ENCODE results near the gene ATG4B.
"Not testable (repeated sequence)": the region's sequence is repeated elsewhere in the genome, so short reads cannot be mapped to it uniquely, and the experiment has no call there.

Gene ATG4B

DNA sequence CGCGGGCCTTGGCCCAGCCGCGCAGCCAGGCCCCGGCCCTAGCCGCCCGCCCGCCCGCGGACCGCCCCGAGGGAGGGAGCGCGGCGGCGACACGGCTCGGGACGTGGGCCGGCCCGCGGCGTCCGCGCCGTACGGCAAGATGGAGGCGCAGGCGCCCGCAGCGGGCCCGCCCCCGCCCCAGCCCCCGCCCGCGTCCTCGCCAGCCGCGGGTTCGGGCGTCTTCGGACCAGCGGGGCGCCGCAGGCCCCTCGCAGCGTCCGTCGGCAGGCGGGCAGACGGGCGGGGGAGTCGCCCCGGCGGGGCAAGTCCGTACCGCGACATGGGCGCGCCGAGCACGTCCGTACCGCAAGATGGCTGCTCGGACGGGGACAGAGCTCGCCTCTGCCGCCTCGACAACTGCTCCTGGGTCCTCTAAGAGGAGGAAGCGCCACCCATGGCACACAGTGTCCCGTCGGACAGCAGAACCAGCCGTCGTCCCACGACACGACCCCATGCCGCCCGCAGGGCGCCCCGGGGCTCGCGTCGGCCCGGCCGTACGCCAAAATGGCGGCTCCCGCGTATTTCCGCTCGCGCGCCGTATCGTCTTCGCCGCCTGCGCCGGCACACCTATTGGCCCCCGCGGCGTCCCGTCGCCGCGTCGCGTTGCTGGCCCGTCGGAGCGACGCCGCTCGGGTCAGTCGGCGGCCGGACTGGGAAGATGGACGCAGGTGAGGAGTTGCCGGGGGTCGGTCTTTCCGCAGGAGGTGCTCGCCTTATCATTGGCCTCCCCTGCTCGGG, at the start of gene ATG4B, which contains the start of gene THAP4:
ATG4B (plus strand) TSS at position 676 of the 777 bp plus-strand sequence; CDS start at position 698, 22 bp downstream.
THAP4 (minus strand) TSS at position 141 of the 777 bp plus-strand sequence. CDS start 141 bp downstream, outside the sequence.
- DNase-seq = peak; percentile 31

DNA sequence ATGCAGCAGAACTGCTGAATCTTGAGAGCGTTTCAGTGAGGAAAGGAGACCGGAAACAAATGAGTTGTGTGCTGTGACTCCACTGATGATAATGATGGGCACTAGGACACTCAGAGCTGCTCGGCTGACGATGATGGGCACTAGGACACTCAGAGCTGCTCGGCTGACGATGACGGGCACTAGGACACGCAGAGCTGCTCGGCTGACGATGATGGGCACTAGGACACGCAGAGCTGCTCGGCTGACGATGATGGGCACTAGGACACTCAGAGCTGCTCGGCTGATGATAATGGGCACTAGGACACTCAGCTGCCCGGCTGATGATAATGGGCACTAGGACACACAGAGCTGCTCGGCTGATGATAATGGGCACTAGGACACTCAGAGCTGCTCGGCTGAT, 47.6 kb upstream of the ATG4B start:
- not testable (repeated sequence) for DNase-seq

DNA sequence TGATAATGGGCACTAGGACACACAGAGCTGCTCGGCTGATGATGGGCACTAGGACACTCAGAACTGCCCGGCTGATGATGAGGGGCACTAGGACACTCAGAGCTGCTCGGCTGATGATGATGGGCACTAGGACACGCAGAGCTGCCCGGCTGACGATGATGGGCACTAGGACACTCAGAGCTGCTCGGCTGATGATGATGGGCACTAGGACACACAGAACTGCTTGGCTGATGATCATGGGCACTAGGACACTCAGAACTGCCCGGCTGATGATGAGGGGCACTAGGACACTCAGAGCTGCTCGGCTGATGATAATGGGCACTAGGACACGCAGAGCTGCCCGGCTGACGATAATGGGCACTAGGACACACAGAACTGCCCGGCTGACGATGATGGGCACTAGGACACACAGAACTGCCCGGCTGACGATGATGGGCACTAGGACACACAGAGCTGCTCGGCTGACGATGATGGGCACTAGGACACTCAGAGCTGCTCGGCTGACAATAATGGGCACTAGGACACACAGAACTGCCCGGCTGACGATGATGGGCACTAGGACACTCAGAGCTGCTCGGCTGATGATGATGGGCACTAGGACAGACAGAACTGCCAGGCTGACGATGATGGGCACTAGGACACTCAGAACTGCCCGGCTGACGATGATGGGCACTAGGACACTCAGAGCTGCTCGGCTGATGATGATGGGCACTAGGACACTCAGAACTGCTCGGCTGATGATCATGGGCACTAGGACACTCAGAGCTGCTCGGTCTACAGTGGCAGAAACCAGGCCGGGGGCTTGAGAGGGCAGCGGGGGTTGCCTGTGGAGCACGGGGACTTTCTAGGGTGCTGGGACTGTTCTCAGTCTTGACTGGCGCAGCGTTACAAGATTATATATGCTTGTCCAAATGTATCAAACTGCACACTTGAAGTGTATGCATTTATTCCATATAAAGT, 46.7 kb upstream of the ATG4B start:
- DNase-seq = not testable (repeated sequence)

DNA sequence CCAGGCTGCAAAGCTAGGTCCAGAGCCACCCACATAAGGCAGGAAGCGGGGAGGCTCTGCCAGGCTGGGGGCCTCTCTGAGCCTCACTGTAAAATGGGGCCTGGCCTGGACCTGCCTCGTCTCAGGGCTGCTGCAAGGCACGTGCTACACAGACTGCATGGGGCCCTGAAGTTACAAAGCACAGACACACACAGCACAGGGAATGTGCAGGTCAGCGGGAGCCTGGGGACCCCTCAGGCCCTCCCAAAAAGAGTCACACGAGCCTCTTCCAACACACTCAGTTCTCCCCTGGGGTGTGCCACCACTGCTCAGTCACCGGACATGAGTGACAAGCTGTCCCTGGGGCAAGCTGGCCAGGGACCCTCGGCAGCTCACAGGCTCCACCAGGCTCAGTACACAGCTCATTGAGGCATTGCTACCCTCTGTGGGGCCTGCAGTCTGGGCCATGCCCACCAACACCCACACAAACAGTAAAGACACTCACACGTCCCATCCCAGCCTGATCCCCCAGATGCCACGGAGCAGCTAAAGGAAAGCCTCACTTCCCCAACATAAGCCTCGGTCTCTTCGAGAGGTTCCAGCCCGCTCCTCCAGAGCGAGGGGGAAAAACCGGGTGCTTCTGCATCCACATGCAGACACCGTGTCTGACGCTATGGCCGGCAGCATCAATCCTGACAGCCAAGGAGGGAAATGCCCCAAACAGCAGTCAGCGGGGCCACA, 45.2 kb upstream of the ATG4B start:
- no peak for DNase-seq

DNA sequence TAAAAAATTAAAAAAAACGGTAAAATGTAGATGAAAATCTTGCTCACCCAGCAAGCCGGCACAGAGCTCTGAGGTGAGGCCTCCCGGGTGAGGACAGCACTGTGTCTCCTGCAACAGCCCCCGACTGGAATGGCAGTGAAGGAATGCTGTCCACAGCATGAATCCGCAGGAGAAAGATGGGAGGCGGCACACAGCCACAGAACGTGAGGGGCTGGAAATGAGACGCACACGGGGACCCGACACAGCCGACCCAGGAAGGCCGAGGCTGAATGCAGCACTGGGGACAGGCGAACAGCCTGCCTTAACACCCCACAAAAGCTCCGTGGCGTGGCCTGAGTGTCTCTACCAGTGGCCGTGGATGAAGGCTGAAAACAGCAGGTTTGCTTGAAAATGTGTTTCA, 44.2 kb upstream of the ATG4B start:
- DNase-seq = no peak

DNA sequence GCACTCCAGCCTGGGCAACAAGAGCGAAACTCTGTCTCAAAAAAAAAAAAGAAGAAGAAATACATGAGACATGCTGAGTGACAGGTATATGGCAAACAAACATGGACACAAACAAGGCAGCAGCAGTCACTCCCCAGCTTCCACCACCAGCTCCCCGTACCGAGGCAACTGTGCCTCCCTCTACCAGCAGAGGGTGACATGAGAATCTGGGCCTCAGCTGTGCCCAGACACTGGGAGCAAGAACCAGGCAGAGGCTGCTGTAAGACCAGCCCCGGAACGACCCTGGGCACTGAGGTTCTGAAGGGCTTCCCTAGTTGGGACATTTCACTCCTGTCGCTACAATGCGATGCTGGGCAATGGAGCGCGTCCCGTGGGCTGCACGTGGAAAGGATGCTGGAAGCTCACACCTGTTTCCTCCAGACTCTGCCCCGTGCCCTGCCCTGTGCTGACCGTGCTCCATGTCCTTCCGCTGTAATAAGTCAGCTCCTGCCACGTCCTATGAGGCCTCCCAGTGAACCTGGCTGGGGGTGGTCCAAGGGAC, 41.8 kb upstream of the ATG4B start:
- no peak for DNase-seq

DNA sequence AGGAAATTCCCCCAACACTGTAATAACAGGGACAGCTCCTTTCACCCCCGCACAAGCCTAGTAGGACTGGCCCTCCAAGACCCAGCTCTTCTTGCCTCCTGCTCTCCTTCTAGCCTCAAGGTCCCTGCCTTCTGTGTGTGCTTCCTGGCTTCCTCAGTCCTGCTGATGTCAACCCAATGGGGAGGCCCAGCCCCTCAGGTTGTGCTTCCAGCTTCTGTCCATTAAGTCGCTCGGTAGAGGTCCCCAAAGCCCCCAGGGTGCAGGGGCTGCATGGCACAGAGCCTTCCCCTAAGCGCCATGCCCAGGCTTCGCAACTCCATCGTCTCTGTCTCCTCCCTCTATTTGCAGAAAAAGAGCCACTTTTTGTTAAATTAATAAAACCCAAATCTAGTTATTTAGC, 39.9 kb upstream of the ATG4B start:
- DNase-seq = no peak

DNA sequence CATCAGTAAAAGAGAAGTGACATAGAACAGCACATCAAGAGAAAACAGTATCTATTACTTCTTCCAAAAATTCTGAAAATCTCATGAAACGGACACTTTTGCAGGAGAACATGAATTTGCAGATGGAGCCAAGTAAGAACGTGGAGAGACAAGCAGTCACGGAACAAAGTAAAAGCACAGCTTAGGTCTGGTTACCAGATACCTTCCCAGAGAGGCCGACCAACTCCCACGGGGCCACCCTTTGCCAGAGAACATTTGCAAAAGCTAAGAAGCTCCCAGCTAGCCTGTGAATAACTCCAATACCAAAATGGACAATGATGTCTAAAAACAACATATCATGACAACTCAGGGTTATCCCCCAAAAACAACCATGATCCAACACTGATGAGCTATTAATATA, 39.4 kb upstream of the ATG4B start:
- DNase-seq = no peak

DNA sequence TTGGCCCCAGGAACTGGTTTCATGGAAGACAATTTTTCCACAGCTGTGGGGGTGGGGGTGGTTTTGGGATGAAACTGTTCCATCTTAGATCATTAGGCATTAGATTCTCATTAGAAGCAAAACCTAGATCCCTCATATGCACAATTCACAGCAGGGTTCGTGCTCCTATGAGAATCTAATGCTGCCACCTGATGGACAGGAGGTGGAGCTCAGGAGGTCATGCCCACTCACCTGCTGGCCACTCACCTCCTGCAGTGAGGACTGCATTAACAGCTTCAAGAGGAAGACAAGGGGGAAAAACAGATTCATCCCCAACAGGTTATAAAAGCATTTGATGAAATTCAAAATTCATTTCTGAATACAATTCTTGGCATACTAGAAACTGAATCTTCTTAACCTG, 39.0 kb upstream of the ATG4B start:
- DNase-seq = no peak

DNA sequence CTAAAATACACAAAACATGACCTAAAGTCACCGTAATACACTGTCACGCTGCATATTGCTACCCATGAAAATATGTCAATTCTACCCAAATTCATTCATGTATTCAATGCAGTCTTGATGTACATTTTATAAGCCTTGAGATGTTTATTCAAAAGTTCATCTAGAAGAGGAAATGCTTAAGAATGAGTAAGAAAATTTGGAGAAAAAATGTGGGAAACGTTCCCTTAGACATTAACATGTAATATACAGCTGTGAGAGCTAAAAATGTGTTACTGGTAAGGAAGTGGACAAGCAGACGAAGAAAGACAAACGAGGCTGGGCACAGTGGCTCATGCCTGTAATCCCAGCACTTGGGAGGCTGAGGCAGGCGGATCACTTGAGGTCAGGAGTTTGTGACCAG, 37.9 kb upstream of the ATG4B start:
- no peak for DNase-seq

DNA sequence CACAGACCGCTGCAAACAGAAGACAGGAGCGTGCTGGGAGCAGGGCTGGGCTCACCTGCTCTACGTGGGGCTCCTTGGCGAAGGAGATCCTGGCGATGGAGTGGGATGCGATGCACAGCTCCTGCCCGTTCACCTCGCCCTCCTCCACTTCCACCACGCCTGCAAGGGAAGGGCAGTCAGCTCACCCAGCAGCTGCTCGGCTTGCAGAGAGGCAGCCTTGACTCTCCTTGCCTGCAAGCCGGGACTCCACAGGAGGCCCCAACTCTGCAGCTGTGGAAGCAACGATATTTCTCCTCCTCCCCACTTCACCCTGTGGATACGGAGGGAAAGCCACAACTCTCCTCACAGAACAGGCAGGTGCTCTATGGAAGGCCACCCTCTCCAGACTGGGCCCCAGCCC, 35.7 kb upstream of the ATG4B start:
- DNase-seq = no peak

DNA sequence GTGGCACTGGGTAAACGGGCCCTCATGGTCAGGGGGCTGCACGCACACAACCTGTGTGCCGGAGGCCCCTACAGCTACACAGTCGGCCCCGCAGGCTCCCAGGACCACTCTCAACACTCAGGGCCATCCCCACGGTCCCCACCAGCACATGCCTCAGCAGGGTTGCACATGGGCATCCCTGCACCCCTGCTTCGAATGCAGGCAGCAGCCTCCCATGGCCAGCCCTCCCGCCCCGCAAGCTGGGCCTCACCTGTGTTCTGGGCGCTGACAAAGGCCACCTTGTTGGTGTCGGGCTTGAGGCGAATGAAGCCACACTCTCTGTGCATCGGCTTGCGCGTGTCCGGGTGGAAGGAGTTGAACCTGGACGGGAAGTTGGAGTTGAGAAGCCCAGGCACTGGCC, 34.8 kb upstream of the ATG4B start:
- no peak for DNase-seq

DNA sequence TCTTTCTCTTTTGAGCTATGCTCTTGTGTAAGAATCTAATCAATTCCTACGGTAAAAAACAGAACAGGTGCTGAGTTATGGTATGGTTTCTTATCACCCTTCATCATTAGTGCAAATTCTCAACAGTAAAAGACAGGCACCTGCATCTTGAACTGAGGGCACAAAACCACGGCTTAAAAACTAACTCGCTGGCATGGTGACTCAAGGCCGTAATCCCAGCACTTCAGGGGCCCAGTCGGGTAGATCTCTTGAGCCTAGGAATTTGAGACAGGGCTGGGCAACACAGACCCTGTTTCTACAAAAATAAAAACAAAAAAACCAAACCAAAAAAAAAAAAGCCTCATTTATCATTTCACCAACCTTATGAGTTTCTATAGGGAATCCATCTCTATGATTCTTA, 33.8 kb upstream of the ATG4B start:
- no peak for DNase-seq

DNA sequence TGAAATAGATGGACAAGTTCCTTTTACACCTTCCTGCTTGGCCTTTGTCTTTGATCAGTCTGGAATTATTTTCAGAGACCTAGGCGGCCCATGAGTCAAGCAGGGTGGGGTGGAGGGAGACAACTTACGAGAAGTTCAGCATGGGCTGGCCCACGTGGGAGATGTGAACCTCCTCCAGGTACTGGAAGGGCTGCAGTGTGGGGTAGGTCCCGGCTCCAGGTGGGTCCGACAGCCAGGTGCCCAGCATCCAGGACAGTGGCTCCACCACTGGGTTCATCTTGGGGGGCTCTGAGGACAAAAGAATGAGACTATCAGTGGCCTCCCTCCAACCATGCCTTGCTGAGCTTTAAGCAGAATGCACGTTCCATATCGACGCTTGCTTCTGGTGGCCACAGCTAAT, 31.3 kb upstream of the ATG4B start:
- DNase-seq = no peak

DNA sequence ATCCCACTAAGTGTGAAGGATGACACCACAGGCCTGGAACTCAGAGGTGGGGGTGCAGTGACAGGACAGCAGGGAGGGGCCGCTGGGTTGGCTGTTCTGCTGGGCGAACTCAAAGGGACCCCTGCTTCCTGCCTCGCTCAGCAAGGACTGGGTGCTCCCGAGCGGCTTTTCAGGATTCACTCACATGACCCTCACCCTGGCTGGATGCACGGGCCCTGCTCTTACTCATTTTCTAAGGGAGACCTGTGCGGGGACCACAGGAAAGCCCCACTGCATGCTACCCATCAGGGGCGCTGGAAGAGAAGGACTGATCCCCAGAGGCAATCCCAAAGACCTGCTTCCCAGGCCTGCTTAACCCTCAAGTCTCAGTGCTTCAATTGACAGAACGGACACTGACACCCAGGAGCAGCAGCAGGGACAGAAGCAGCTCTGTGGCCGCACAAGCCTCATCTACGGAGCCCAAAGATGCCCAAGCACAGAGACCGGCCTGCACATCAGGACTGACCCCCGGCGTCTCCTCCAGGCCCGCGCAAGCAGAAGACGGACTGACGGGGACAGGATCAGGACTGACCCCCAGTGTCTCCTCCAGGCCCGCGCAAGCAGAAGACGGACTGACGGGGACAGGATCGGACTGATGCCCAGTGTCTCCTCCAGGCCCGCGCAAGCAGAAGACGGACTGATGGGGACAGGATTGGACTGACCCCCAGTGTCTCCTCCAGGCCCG, 30.2 kb upstream of the ATG4B start:
- DNase-seq = no peak

DNA sequence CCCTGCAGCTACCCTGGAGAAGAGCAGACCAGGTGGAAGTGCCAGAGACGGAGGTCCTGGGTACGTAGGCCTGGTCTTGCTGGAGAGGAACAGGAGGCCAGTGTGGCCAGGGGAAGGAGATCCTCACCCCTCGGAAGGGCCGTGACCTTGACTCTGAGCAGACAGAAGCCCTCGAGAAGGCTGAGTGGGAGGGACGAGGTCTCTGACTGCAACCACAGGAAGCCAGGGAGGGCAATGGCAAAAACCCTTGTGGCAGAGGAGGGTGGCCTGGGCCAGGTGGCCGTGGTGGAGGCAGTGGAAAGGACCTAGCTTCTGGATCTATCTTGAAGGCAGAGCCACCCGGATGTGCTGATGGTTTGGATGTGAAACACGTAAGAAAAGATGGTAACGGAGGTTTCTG, 28.6 kb upstream of the ATG4B start:
- no peak for DNase-seq

DNA sequence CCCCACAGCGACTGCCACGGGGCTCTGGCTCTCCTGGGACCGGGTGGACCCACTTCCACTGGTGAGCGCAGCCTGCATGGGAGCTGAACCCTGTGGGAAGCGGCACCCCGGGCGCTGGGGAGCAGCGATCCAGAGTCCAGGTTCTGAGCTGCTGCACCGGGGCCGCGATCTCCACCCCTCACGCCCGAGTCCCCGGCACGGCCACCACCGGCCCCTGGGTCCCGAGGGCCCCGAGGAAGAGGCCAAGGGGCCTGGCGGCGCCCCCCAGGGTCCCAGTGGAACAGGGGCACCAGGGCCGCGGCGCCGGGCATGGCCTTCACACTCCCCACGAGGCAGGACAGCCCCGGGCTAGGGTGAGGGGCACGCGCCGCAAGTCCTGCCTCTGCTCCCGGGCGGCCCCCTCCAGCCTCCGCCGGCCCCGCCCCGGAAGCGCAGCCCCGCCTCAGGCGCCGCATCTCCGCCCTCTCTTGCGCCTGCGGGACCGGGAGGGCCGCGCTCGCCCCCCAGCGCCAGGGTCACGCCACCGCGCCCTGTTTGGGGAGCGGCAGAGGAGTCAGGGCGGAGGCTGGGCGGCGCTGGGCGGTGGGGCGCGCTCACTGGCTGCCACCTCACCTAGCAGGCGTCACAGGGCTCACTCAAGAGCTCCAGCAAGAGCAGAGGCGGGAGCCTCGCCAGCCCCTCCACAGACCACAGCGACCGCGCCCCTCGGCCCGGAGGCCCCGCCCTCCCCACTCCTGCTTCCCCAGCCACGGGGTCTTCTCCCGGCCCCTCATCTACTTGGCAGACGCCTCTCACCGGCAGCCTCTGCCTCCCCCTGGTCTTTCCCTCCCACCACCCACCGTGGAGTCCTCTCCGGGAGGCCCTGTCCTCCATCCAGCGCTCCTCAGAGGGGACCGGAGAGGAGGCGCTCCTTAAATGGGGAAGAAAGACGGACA, 27.4 kb upstream of the ATG4B start:
- DNase-seq = no peak

DNA sequence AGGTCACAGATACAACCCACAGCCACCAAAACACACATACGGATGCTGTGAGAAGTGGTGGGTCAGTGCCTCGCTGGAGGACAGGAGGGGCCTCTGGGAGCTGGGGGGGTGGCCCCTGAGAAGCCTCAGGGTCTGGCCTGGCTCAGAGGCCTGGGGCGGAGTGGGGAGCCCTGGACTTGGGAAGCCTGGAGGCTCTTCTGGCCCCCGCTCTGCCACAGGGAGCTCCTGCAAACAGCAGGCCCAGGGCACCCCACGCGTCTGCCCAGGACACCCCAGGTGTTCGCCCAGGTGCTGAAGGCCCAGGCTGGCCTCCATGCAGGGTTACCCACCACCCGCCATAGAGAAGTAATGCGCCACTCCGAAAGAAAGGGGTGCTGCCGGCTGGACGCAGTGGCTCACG, 26.4 kb upstream of the ATG4B start:
- no peak for DNase-seq

DNA sequence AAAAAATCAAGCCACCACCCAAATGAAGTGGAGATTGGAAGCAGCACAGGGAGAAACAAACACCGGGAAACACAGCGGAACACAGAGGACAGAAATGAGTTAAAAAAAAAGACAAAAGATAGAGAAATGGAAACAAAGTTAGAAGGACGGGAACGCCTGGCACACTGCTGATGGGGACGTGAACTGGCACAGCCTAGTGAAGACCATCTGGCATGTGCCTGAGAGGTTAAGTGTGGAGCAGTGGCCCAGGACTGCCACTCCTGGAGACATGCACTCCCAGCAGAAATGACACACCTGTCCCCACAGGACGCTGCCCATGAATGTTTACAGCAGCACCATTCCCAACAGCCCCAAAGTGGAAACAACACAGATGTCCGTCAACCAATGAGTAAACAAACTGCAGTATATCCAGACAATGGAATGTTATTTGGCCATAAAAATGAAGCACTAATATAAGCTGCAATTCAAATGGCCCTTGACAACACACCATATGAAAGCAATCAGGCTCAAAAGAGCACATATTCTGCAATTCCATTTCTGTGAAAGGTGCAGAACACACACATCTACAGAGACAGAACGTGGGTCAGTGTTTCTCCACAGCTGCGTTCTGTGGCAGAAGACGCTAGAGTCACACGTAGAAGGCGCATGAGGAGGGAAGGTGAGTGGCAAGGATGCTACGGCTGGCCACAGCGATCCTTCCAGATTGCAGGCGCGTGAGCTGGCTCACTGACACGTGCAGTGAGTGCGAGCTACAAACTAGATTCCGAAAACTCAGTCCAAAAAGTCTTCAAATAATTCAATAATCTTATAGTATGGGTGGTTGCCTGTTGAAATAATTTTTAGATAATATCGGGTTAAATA, 25.1 kb upstream of the ATG4B start:
- no peak for DNase-seq

Data from NCI-H1417 treated with DMSO at 0.1 percent for 48 hours (cell line).